Fibroblast of villous mesenchyme (primary cell): ENCODE measurements around the gene CYB5A. TPM values are rescaled to one million over a fixed set of nuclear protein-coding genes. Genes with fewer than 3 reads are reported as not detected.

Source experiments
- DNase-seq: peaks from one replicate; pipeline ENCODE4 v3.0.0-alpha.2; 2010; ENCODE audit warnings: low read depth
- H3K4me3 ChIP-seq: 2 replicates; pipeline ENCODE4 v1.5.1; 2011; ENCODE audit warnings: low read depth, mild to moderate bottlenecking, low read length
- total RNA-seq: library from RNA; depleted of rRNA; stranded (reverse); fragments of >200 nt; gene quantifications from 2 replicates; pipeline ENCODE4 v1.2.3, GENCODE V29; 2012
- TF ChIP-seq, protein P1 (sequence below): IDR thresholded peaks from 2 replicates; pipeline ENCODE4 v1.5.1; 2012; ENCODE audit warnings: low read depth, mild to moderate bottlenecking, low read length; ENCODE audit not compliant: insufficient read depth

Gene CYB5A
- total RNA-seq, 1 donor: 114 TPM

DNA sequence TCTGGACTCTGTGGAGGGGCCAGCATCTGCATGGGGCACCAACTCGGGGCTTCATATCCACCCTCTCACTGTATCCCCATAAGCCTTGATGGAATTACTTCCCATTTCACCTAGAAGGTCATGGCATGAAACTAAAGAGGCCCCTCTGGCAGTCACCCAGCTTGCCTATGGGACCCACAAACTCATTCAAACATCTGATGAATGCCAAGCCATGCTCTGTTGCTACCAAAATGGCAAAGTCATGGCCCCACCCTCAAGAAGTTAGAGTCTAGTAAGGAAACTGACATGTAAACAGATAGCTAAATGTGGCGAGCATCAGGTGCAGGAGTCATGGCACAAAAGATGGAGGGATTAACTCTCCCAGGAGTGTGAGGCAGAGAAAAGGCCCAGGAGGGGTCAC, 14.5 kb downstream of the CYB5A start:
- TF ChIP-seq, protein P1, sequence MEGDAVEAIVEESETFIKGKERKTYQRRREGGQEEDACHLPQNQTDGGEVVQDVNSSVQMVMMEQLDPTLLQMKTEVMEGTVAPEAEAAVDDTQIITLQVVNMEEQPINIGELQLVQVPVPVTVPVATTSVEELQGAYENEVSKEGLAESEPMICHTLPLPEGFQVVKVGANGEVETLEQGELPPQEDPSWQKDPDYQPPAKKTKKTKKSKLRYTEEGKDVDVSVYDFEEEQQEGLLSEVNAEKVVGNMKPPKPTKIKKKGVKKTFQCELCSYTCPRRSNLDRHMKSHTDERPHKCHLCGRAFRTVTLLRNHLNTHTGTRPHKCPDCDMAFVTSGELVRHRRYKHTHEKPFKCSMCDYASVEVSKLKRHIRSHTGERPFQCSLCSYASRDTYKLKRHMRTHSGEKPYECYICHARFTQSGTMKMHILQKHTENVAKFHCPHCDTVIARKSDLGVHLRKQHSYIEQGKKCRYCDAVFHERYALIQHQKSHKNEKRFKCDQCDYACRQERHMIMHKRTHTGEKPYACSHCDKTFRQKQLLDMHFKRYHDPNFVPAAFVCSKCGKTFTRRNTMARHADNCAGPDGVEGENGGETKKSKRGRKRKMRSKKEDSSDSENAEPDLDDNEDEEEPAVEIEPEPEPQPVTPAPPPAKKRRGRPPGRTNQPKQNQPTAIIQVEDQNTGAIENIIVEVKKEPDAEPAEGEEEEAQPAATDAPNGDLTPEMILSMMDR: no peak
- no peak for DNase-seq
- no peak overlapping the region for H3K4me3 ChIP-seq

DNA sequence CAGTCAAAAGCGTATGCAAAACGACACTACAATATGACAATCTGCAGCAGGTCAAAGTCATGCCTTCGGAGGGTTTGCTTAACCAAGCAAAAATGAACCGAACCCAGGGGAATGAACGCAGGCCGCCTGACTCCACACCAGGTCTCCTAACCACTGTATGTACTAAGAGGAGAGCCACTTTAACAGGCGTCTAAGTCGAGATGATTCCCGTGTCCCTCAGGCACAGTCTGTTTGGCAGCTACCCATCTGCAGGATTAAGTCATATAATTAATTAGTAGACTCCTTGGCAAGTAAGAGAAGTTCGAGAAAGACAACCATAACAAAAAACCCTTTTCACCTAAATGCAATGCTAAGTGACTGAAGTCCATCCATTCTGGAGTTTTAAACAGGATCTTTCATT, 15.2 kb downstream of the CYB5A start:
- TF ChIP-seq, protein P1: no peak
- no peak overlapping the region for H3K4me3 ChIP-seq
- DNase-seq: no peak

DNA sequence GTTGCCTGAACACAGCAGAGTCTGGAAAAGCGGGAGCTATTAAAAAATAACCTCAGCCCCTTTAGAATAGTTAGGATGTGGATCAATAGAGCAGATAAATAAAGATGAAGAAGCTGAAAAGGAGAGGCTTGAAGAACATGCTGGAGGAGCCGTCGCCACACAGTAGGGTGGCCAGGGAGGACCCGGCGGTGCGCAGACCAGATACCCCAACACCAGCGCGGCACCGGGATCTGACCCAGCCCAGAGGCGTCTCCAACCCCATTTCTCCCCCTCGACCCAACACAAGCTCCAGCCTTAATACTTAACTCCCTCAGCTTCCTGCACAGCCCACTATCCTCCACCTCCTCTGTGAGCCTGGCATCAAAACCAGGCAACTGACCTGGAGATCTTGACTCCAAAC, 16.0 kb downstream of the CYB5A start:
- H3K4me3 ChIP-seq: no peak overlapping the region
- TF ChIP-seq, protein P1: no peak
- DNase-seq: no peak

DNA sequence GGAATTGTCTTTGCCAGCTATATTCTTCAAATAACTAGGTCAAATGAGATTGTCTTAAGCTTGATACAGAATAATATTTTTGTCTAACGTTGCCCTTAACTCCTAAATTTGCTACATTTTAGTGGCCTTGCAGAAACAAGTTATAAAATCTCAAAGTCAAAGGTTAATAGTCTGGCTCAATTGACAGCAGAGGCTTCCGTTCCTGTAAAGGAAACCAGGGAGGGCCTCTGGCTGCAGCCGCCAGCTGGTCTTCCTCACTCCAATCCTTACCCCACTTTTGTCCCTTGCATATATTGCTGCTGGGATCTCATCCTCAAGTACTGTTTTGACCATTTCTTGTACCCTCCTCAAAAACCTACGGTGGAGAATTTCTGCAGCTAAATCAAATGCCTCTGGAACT, 17.1 kb downstream of the CYB5A start:
- peak; percentile 55 for DNase-seq

DNA sequence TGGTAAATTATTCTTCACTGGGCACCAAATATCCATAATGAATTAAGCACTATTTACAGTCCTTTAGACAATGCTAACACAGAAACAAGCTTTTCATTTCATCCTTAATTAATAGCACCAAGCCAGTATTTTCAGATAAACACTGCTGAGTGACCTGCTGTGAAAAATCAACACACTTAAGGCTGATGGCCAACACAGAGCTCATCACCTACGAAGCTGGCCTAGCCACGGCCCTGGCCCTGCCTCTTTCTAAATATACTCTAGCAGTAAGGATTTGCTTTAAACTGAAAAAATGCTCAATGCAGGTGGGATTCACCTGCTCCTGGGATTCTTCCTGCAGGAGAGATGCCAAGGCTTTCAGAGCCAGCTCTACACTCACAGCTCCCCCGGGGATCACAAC, 18.4 kb downstream of the CYB5A start:
- TF ChIP-seq, protein P1: no peak
- DNase-seq: no peak
- H3K4me3 ChIP-seq: no peak overlapping the region

More for the DNA sequence above, 17.1 kb downstream of the CYB5A start:
- TF ChIP-seq, protein P1: no peak
- no peak overlapping the region for H3K4me3 ChIP-seq

DNA sequence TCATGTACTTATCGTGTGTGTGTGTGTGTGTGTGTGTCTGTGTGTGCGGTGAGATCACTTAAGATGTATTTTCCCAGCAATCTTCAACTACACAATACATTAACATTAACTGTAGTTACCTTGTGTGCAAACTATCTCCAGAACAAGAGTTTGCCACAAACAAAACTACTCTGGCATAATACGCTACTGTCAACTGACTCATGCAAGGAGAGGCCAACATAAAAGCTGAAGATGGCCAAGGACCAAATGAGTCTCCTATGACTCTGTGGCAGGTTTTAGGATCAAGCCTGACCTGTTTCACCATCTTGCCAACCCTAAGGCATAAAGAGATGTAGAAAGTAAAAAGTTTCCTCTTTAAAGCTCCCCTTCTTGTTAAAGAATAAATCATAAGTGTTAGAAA, 20.1 kb downstream of the CYB5A start:
- no peak overlapping the region for H3K4me3 ChIP-seq
- no peak for DNase-seq
- TF ChIP-seq, protein P1: no peak

DNA sequence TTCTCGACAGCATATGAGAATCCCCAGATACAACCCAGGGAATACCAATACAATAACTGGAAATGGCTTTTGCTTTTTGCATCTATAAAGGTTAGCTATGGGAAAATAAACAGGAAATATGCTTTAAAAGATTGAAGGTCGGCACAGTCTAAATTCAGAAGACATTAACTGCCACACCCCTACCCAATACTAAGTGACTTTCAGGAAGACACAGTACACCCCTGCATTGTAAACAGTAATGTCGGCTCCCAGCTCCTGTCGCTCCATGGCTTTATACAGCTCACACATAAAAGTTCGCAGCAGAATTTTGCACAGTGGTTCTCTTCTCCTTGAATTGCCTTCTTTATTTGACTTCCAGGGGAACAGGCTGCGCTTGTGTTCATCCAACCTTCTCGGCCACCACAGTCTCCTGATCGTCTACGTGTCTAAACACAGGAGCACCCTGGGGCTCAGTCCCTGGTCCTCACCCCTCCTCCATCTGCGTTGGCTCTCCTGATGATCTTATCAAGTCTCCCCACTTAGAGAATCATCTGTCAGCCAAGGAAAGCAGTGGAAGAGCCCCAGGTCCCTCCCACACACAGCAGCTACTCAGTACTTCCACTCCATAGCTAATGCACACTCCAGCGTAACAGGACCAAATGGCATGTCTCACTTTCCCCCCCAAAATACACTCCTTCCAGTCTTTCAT, 22.7 kb downstream of the CYB5A start:
- no peak for DNase-seq

More for the DNA sequence above, 22.7 kb downstream of the CYB5A start:
- TF ChIP-seq, protein P1: no peak
- no peak overlapping the region for H3K4me3 ChIP-seq
